Neural crest cell (in vitro differentiated cells): ENCODE results near the gene HSPB7. TPM values are rescaled to one million over a fixed set of nuclear protein-coding genes. Genes with fewer than 3 reads are reported as not detected.

ENCODE experiments used
- DNase-seq: peaks from one replicate; pipeline ENCODE4 v3.0.0; 2021; ENCODE audit warnings: low read depth, mixed read lengths, low spot score
- H3K27ac Mint-ChIP-seq: one replicate; pipeline ENCODE4 v1.8.0; 2021; ENCODE audit warnings: mild to moderate bottlenecking, mixed read lengths; ENCODE audit not compliant: unreplicated experiment
- H3K27me3 Mint-ChIP-seq: 2 replicates; pipeline ENCODE4 v1.8.0; 2021; ENCODE audit warnings: low read depth, mild to moderate bottlenecking, mixed read lengths
- H3K36me3 Mint-ChIP-seq: 2 replicates; pipeline ENCODE4 v1.8.0; 2021; ENCODE audit warnings: low read depth, mild to moderate bottlenecking, mixed read lengths
- H3K4me1 Mint-ChIP-seq: 2 replicates; pipeline ENCODE4 v1.8.0; 2021; ENCODE audit warnings: mixed read lengths
- H3K4me3 Mint-ChIP-seq: one replicate; pipeline ENCODE4 v1.8.0; 2021; ENCODE audit warnings: mild to moderate bottlenecking, mixed read lengths
- H3K9me3 Mint-ChIP-seq: 2 replicates; pipeline ENCODE4 v1.8.0; 2021; ENCODE audit warnings: mixed read lengths
- total RNA-seq: library from RNA; stranded (reverse); gene quantifications from 2 replicates; pipeline ENCODE4 v1.2.1, GENCODE V29; 2021
- TF ChIP-seq, protein P1 (sequence below): fragments of 200-600 bp; sonication (generic); conservative IDR thresholded peaks from 2 replicates; pipeline ENCODE4 v1.5.0; 2021; ENCODE audit warnings: antibody characterized with exemption, mild to moderate bottlenecking

The HSPB7 gene
- total RNA-seq, 1 donor from 2014 or later, result not detected

DNA sequence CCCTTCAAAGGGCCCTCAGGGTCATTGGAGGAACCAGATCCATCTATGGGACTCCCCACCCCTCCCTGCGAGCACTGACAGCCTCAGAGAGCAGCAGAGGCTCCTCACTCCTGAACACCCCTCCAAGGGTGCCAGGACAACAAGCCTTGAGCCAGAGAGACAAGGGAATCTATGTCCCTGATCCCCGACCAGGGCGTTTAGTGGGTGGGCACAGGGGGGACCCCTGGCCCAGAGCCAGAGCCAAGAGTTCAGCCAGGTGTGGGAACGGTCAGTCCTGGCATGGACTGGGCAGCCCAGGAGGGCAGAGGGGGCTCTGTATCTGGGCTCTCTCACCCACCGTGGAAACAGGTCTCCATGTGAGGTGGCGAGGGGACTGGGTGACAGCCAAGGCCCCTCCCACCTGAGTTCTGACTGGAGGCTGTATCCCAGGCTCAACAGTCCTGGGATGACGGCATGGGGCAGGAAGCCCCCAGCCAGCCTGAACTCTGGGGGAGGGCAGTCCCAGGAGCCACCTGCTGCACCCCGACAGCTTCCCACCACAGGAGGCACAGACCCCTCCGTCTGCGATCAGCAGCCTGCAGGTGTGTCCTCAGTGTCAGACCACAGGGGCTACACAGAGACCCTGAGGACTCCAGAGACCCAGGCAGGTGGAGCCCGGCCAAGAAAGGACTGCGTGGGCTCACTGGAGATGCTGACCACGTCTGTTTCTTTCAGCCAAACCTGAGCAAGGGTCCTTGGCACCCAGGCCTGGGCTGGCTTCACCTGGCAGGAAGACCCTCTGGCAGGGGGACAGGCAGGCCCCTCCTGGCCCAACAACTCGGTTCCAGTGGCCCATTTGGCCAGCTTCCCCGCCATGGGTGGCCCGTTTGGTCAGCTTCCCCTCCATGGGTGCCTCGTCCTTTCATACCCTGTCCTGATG lies 25.0 kb downstream of the HSPB7 start:
- Mint-ChIP-seq H3K4me1 (peaks cover 4% of the 10 kb centered on the region), H3K4me3 (no peak overlapping the region), H3K27ac (no peak overlapping the region), H3K36me3 (no peaks in the 10 kb centered on the region), H3K27me3 (peaks cover under 1% of the 10 kb centered on the region), H3K9me3 (no peaks in the 10 kb centered on the region)
- TF ChIP-seq, protein P1, sequence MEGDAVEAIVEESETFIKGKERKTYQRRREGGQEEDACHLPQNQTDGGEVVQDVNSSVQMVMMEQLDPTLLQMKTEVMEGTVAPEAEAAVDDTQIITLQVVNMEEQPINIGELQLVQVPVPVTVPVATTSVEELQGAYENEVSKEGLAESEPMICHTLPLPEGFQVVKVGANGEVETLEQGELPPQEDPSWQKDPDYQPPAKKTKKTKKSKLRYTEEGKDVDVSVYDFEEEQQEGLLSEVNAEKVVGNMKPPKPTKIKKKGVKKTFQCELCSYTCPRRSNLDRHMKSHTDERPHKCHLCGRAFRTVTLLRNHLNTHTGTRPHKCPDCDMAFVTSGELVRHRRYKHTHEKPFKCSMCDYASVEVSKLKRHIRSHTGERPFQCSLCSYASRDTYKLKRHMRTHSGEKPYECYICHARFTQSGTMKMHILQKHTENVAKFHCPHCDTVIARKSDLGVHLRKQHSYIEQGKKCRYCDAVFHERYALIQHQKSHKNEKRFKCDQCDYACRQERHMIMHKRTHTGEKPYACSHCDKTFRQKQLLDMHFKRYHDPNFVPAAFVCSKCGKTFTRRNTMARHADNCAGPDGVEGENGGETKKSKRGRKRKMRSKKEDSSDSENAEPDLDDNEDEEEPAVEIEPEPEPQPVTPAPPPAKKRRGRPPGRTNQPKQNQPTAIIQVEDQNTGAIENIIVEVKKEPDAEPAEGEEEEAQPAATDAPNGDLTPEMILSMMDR, result no peak
- DNase-seq, result no peak

DNA sequence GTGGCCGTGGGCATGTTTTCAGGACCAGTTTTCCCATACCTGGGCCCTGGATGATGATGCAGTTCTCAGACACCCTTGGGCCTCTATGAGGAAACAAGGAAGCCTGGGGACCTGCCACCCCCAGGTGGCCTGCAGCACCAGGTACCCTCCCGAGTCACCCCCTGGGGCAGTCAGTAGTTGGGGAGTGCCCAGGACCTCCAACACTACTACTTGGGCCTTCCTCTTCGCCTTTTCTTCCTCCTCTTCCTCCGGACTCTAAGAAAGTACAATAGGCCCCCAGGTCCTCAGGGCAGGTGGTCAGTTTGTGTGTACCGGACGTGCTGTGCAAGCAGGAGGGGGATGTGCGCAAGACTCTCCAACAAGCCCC lies 25.7 kb downstream of the HSPB7 start:
- Mint-ChIP-seq H3K36me3 (no peaks in the 10 kb centered on the region), H3K9me3 (no peaks in the 10 kb centered on the region), H3K27ac (no peak overlapping the region), H3K27me3 (no peaks in the 10 kb centered on the region), H3K4me1 (peaks cover 4% of the 10 kb centered on the region), H3K4me3 (no peak overlapping the region)
- TF ChIP-seq, protein P1, result no peak
- no peak for DNase-seq

DNA sequence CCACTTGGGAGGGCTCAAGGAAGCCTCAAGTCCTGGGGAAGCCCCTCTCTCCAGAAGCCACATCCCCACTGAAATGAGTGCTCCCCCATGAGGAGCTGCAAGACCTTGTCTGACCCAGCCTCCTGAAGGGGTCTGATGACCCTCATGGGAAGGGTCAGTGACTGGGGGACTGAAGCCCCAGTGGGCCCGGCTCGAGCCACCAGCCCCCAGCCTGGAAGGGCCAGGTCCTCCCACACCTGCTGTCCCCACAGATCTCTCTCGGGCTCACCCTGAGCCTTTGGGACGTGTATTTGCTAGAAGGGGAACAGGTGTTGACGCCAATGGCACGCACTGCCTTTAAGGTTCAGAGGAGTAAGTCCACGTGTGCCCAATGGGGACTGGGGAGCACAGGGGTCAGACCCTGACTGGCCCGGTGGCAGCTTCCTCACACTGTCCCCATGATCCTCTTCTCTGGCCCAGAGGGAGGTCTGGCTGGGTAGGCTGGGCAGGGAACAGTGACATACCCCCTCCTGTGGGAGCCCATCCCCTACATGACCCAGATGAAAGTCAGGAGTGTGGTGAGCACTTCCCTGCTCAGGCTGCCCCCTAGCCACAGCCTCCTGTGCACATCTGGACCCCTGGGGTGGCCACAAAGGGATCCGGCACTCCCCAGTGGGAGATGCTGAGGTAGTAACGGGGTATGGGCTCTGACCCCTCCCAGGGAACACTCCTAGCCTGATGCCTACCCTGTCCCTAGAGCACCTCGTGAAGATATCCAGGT lies 26.2 kb downstream of the HSPB7 start:
- Mint-ChIP-seq H3K27me3 (no peaks in the 10 kb centered on the region), H3K4me3 (no peak overlapping the region), H3K27ac (no peak overlapping the region), H3K4me1 (peaks cover 4% of the 10 kb centered on the region), H3K9me3 (no peaks in the 10 kb centered on the region), H3K36me3 (no peaks in the 10 kb centered on the region)
- TF ChIP-seq, protein P1, result no peak
- DNase-seq, result no peak

DNA sequence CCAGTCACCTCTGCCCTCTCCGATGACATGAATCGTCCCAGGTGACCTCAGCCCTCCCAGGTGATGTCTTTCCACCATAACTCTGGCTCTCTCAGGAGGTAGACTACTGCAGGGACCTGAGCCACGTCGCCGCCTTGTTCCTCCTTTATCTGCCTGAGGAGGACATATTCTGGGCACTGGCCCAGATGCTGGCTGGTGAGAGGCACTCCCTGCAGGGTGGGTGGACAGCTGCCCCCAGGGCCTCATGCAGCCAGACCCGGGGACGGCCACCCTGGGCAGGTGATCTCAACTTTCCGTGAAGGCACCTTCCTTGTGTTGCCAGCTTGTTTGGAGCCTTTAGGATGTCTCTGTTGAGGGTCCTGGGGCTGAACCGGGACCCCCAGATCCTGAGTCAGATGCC lies 28.1 kb downstream of the HSPB7 start:
- Mint-ChIP-seq H3K36me3 (no peaks in the 10 kb centered on the region), H3K27ac (no peak overlapping the region), H3K9me3 (no peaks in the 10 kb centered on the region), H3K4me1 (peaks cover 4% of the 10 kb centered on the region), H3K27me3 (no peaks in the 10 kb centered on the region), H3K4me3 (no peak overlapping the region)
- no peak for DNase-seq
- TF ChIP-seq, protein P1, result no peak

DNA sequence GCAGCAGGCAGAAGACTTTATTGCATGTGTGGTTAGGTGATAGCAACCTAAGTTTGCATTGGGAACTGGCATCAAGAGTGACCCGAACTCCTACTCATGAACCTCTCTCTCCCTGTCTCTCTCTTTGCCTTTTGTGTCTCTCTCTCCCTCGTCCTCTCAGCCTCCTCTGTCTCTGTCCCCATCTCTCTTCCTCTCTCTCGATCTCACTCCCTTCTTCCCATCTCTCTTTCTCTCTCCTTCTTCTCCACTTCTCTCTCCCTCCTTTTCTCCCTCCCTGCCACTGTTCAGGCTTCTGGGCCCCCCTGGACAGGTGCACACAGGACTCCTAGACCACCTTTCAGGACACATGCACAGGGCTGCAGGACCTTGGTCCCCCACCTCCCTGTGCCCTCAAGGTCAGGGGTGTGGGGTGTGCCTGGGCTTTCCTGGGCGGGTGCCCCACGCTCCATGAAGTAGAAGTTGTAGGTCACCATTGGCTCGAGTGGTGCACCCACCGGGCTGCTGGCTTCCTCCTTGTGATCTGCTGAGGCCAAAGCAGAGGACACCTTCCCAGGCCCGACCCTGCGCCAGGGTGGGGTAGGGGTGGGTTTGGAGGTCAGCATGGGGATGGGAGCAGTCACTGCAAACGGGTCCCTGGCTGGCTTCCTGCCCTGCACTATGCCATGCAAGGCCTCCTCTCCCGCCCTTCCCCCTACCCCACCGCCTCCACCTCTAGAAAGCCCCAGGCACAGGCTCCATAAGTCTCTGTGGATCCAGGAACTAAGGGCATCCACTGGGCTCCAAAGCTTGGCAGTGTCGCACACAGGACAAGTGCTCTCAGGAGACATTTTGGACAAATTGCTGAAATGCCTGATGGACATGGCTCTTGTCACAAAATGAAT lies 28.7 kb downstream of the HSPB7 start:
- no peak for DNase-seq
- H3K27me3 Mint-ChIP-seq, result peaks cover 3% of the 10 kb centered on the region

More for the DNA sequence above, 28.7 kb downstream of the HSPB7 start:
- no peak overlapping the region for H3K27ac Mint-ChIP-seq
- no peaks in the 10 kb centered on the region for H3K9me3 Mint-ChIP-seq
- TF ChIP-seq, protein P1, result no peak
- no peaks in the 10 kb centered on the region for H3K36me3 Mint-ChIP-seq
- H3K4me3 Mint-ChIP-seq, result no peak overlapping the region
- peaks cover 4% of the 10 kb centered on the region for H3K4me1 Mint-ChIP-seq
